ENCODE results near the gene PRSS2. TPM values are rescaled to one million over a fixed set of nuclear protein-coding genes. Genes with fewer than 3 reads are reported as not detected.

Gene PRSS2
- polyA plus RNA-seq, 1 donor (not counting 4 experiments of a cell fraction or from before 2014, with no cell fraction given): not detected

GRCh38 chr7:142792593-142792992 is 21.8 kb downstream of the PRSS2 start:
- H4K20me1 ChIP-seq (ENCODE audit: control insufficient read depth, extremely low read depth, insufficient read depth, low read length): peaks cover 4% of the 10 kb centered on the region
- H3K4me3 ChIP-seq (ENCODE audit: control insufficient read depth in 2 of 3, extremely low read depth in 1 of 3, insufficient read depth in 2 of 3, low read depth in 1 of 3, low read length in 3 of 3): no peak overlapping the region
- no peak overlapping the region for H3K27ac ChIP-seq (ENCODE audit: control insufficient read depth, insufficient read depth, low read length)
- dilution Hi-C loops (cut with MboI; ENCODE audit: extremely low pct_ligation_motif_present, low sequenced_read_pairs): no loop called here
- no peaks in the 10 kb centered on the region for H3K9me3 ChIP-seq (ENCODE audit: control insufficient read depth, low read depth, low read length)
- no peak overlapping the region for H2AFZ ChIP-seq (ENCODE audit: control insufficient read depth, low read length)
- peaks cover 25% of the 10 kb centered on the region for H3K27me3 ChIP-seq (ENCODE audit: control insufficient read depth, extremely low read depth, insufficient read depth, low read length)
- H3K4me2 ChIP-seq (ENCODE audit: control insufficient read depth, extremely low read depth, insufficient read depth, low read depth, low read length): no peak overlapping the region
- H3K4me1 ChIP-seq (ENCODE audit: control insufficient read depth, extremely low read depth, insufficient read depth, low read length): no peaks in the 10 kb centered on the region
- H3K36me3 ChIP-seq (ENCODE audit: control insufficient read depth in 2 of 2, extremely low read depth in 1 of 2, insufficient read depth in 2 of 2, low read length in 2 of 2): no peaks in the 10 kb centered on the region
- H3K9ac ChIP-seq (ENCODE audit: control insufficient read depth, extremely low read depth, insufficient read depth, low read length): no peak overlapping the region
- no peak for TF ChIP-seq EZH2 (IDR thresholded peaks at IDR 0.05; ENCODE audit: low read length)
- TF ChIP-seq CTCF (optimal IDR thresholded peaks at IDR 0.05 in 1 of 3, IDR thresholded peaks at IDR 0.05 in 1 of 3, conservative IDR thresholded peaks at IDR 0.05 in 1 of 3; ENCODE audit: extremely low read depth in 1 of 3, insufficient read depth in 2 of 3, low read length in 3 of 3): no peak
- H3K79me2 ChIP-seq (ENCODE audit: control insufficient read depth, insufficient read depth, low read length): no peaks in the 10 kb centered on the region
- no peak for DNase-seq (ENCODE audit: low read depth, low spot score)
- H3K9me1 ChIP-seq (ENCODE audit: control insufficient read depth, extremely low read depth, insufficient read depth, low read length): no peaks in the 10 kb centered on the region
- FAIRE-seq: no peak

- dilution Hi-C loops (cut with MboI; ENCODE audit: extremely low pct_ligation_motif_present, low sequenced_read_pairs): no loop called here
- H3K4me2 ChIP-seq (ENCODE audit: control insufficient read depth, extremely low read depth, insufficient read depth, low read depth, low read length): no peak overlapping the region
- H3K9ac ChIP-seq (ENCODE audit: control insufficient read depth, extremely low read depth, insufficient read depth, low read length): no peak overlapping the region
- no peaks in the 10 kb centered on the region for H3K4me1 ChIP-seq (ENCODE audit: control insufficient read depth, extremely low read depth, insufficient read depth, low read length)
- H3K36me3 ChIP-seq (ENCODE audit: control insufficient read depth in 2 of 2, extremely low read depth in 1 of 2, insufficient read depth in 2 of 2, low read length in 2 of 2): no peaks in the 10 kb centered on the region
- peaks cover 31% of the 10 kb centered on the region for H3K27me3 ChIP-seq (ENCODE audit: control insufficient read depth, extremely low read depth, insufficient read depth, low read length)
- H3K9me1 ChIP-seq (ENCODE audit: control insufficient read depth, extremely low read depth, insufficient read depth, low read length): no peaks in the 10 kb centered on the region
- no peak overlapping the region for H3K4me3 ChIP-seq (ENCODE audit: control insufficient read depth in 2 of 3, extremely low read depth in 1 of 3, insufficient read depth in 2 of 3, low read depth in 1 of 3, low read length in 3 of 3)
- H3K27ac ChIP-seq (ENCODE audit: control insufficient read depth, insufficient read depth, low read length): no peak overlapping the region
- peaks cover 4% of the 10 kb centered on the region for H4K20me1 ChIP-seq (ENCODE audit: control insufficient read depth, extremely low read depth, insufficient read depth, low read length)
- DNase-seq (ENCODE audit: low read depth, low spot score): no peak
- FAIRE-seq: no peak
- TF ChIP-seq EZH2 (IDR thresholded peaks at IDR 0.05; ENCODE audit: low read length) (no peak), CTCF (optimal IDR thresholded peaks at IDR 0.05 in 1 of 3, IDR thresholded peaks at IDR 0.05 in 1 of 3, conservative IDR thresholded peaks at IDR 0.05 in 1 of 3; ENCODE audit: extremely low read depth in 1 of 3, insufficient read depth in 2 of 3, low read length in 3 of 3) (no peak)
- H3K9me3 ChIP-seq (ENCODE audit: control insufficient read depth, low read depth, low read length): no peaks in the 10 kb centered on the region
- H2AFZ ChIP-seq (ENCODE audit: control insufficient read depth, low read length): no peak overlapping the region
- no peaks in the 10 kb centered on the region for H3K79me2 ChIP-seq (ENCODE audit: control insufficient read depth, insufficient read depth, low read length)
These were observed 22.4 kb downstream of the PRSS2 start for GRCh38 chr7:142793156-142793555.

All from keratinocyte (primary cell).